Effector CD4-positive, alpha-beta T cell (primary cell): ENCODE results near the gene ETFDH.
A peak's percentile ranks its signal among the peaks of the same experiment; 100 is the strongest.
"Not testable (repeated sequence)": the region's sequence is repeated elsewhere in the genome, so short reads cannot be mapped to it uniquely, and the experiment has no call there.

Experiments
- DNase-seq: peaks from one replicate; pipeline ENCODE4 v3.0.0-alpha.2; 2020

Gene ETFDH

GRCh38 chr4:158681629-158682028 lies 9.5 kb downstream of the ETFDH start:
- no peak for DNase-seq

- no peak for DNase-seq
These were observed 10.0 kb downstream of the ETFDH start for GRCh38 chr4:158682066-158682465.

GRCh38 chr4:158688813-158689212 lies 16.7 kb downstream of the ETFDH start:
- no peak for DNase-seq

GRCh38 chr4:158704274-158704673 lies 32.2 kb downstream of the ETFDH start:
- no peak for DNase-seq

GRCh38 chr4:158710814-158711213 lies 38.7 kb downstream of the ETFDH start:
- DNase-seq = no peak

- DNase-seq = not testable (repeated sequence)
These were observed 40.5 kb downstream of the ETFDH start for GRCh38 chr4:158712622-158713021.

GRCh38 chr4:158714937-158715336 lies 42.8 kb downstream of the ETFDH start:
- DNase-seq = no peak

- no peak for DNase-seq
These were observed 43.7 kb downstream of the ETFDH start for GRCh38 chr4:158715802-158716201.

GRCh38 chr4:158721680-158722079 lies 49.6 kb downstream of the ETFDH start:
- no peak for DNase-seq

GRCh38 chr4:158722291-158722916 lies 50.3 kb downstream of the ETFDH start:
- no peak for DNase-seq

- DNase-seq = peak; percentile 69
These were observed 51.1 kb downstream of the ETFDH start, which contains the start of gene PPID for GRCh38 chr4:158722917-158723793. Gene PPID, minus strand, starts transcription at chr4:158723396. Its CDS starts 108 bp downstream, at chr4:158723288.

- no peak for DNase-seq
These were observed 52.5 kb downstream of the ETFDH start for GRCh38 chr4:158724637-158725036.

- no peak for DNase-seq
These were observed 54.5 kb downstream of the ETFDH start for GRCh38 chr4:158726633-158727032.

GRCh38 chr4:158728236-158728635 lies 56.1 kb downstream of the ETFDH start:
- DNase-seq = no peak

- peak; percentile 20 for DNase-seq
These were observed 57.8 kb downstream of the ETFDH start for GRCh38 chr4:158729716-158730559.

GRCh38 chr4:158738866-158739265 lies 66.8 kb downstream of the ETFDH start:
- no peak for DNase-seq

- DNase-seq = no peak
These were observed 67.5 kb downstream of the ETFDH start for GRCh38 chr4:158739600-158739999.

GRCh38 chr4:158741326-158742021 lies 69.4 kb downstream of the ETFDH start:
- DNase-seq = no peak

GRCh38 chr4:158746537-158746936 lies 74.4 kb downstream of the ETFDH start:
- not testable (repeated sequence) for DNase-seq

GRCh38 chr4:158750379-158750778 lies 78.3 kb downstream of the ETFDH start:
- DNase-seq = no peak

GRCh38 chr4:158754385-158755180 lies 82.5 kb downstream of the ETFDH start:
- no peak for DNase-seq

- not testable (repeated sequence) for DNase-seq
These were observed 83.7 kb downstream of the ETFDH start for GRCh38 chr4:158755819-158756218.
